BLaER1 (cell line): ENCODE measurements around the gene AHI1.
A peak's percentile ranks its signal among the peaks of the same experiment; 100 is the strongest.

Source experiments
- H3K27ac ChIP-seq: shearing (Covaris generic); formaldehyde crosslinking; 2 replicates; pipeline ENCODE4 v1.8.1; 2022
- H3K27me3 ChIP-seq: shearing (Covaris generic); formaldehyde crosslinking; 2 replicates; pipeline ENCODE4 v1.8.1; 2022
- H3K36me3 ChIP-seq: shearing (Covaris generic); formaldehyde crosslinking; 2 replicates; pipeline ENCODE4 v1.8.1; 2022
- H3K4me1 ChIP-seq: shearing (Covaris generic); formaldehyde crosslinking; 2 replicates; pipeline ENCODE4 v1.8.1; 2022
- H3K4me2 ChIP-seq: shearing (Covaris generic); formaldehyde crosslinking; 2 replicates; pipeline ENCODE4 v1.8.1; 2022
- H3K4me3 ChIP-seq: shearing (Covaris generic); formaldehyde crosslinking; 2 replicates; pipeline ENCODE4 v1.8.1; 2022
- H3K9ac ChIP-seq: shearing (Covaris generic); formaldehyde crosslinking; 2 replicates; pipeline ENCODE4 v1.8.1; 2022
- H3K9me3 ChIP-seq: shearing (Covaris generic); formaldehyde crosslinking; 2 replicates; pipeline ENCODE4 v1.8.1; 2022
- H4K20me1 ChIP-seq: shearing (Covaris generic); formaldehyde crosslinking; 2 replicates; pipeline ENCODE4 v1.8.1; 2022
- Cebpa-rat ChIP-seq: shearing (Covaris generic); IDR thresholded peaks from 2 replicates; pipeline ENCODE4 v1.8.1; 2022

The AHI1 gene

GRCh38 chr6:135310291-135310690 lies 187.2 kb downstream of the AHI1 start:
- H4K20me1 ChIP-seq: no peaks in the 10 kb centered on the region
- H3K4me3 ChIP-seq: no peak overlapping the region
- no peaks in the 10 kb centered on the region for H3K9me3 ChIP-seq
- no peak overlapping the region for H3K9ac ChIP-seq
- no peak for TF ChIP-seq Cebpa-rat
- H3K36me3 ChIP-seq: no peaks in the 10 kb centered on the region
- H3K4me1 ChIP-seq: peaks cover 14% of the 10 kb centered on the region
- no peaks in the 10 kb centered on the region for H3K27me3 ChIP-seq
- no peak overlapping the region for H3K27ac ChIP-seq
- no peak overlapping the region for H3K4me2 ChIP-seq

GRCh38 chr6:135306740-135307420 lies 190.7 kb downstream of the AHI1 start:
- Histone ChIP-seq H4K20me1 (no peaks in the 10 kb centered on the region), H3K9me3 (peaks cover 8% of the 10 kb centered on the region; the same call in 1 of the 2 replicates), H3K4me2 (peak overlapping the region; percentile 75), H3K27ac (no peak overlapping the region), H3K27me3 (no peaks in the 10 kb centered on the region), H3K4me3 (no peak overlapping the region), H3K36me3 (peaks cover 5% of the 10 kb centered on the region; the same call in 1 of the 2 replicates), H3K4me1 (peaks cover 14% of the 10 kb centered on the region), H3K9ac (no peak overlapping the region)
- no peak for TF ChIP-seq Cebpa-rat

- no peaks in the 10 kb centered on the region for H4K20me1 ChIP-seq
- peaks cover 14% of the 10 kb centered on the region for H3K4me1 ChIP-seq
- H3K36me3 ChIP-seq: peaks cover 5% of the 10 kb centered on the region; the same call in 1 of the 2 replicates
- no peak overlapping the region for H3K27ac ChIP-seq
- no peak overlapping the region for H3K9ac ChIP-seq
- peaks cover 8% of the 10 kb centered on the region; the same call in 1 of the 2 replicates for H3K9me3 ChIP-seq
- H3K27me3 ChIP-seq: no peaks in the 10 kb centered on the region
- H3K4me3 ChIP-seq: no peak overlapping the region
- TF ChIP-seq Cebpa-rat: no peak
- peak overlapping the region; percentile 75 for H3K4me2 ChIP-seq
These were observed 191.4 kb downstream of the AHI1 start for GRCh38 chr6:135306166-135306565.

- Histone ChIP-seq H3K4me3 (no peak overlapping the region), H3K27ac (no peak overlapping the region), H3K36me3 (peaks cover 5% of the 10 kb centered on the region; the same call in 1 of the 2 replicates), H4K20me1 (no peaks in the 10 kb centered on the region), H3K9me3 (peaks cover 8% of the 10 kb centered on the region; the same call in 1 of the 2 replicates), H3K4me2 (no peak overlapping the region), H3K27me3 (no peaks in the 10 kb centered on the region), H3K4me1 (peaks cover 14% of the 10 kb centered on the region), H3K9ac (no peak overlapping the region)
- no peak for TF ChIP-seq Cebpa-rat
These were observed 191.9 kb downstream of the AHI1 start for GRCh38 chr6:135305684-135306083.

- peaks cover 8% of the 10 kb centered on the region; the same call in 1 of the 2 replicates for H3K9me3 ChIP-seq
- H4K20me1 ChIP-seq: no peaks in the 10 kb centered on the region
- peaks cover 5% of the 10 kb centered on the region; the same call in 1 of the 2 replicates for H3K36me3 ChIP-seq
- no peaks in the 10 kb centered on the region for H3K27me3 ChIP-seq
- no peak overlapping the region for H3K27ac ChIP-seq
- H3K4me1 ChIP-seq: peaks cover 14% of the 10 kb centered on the region
- no peak overlapping the region for H3K9ac ChIP-seq
- no peak overlapping the region for H3K4me2 ChIP-seq
- no peak overlapping the region for H3K4me3 ChIP-seq
- TF ChIP-seq Cebpa-rat: no peak
These were observed 192.7 kb downstream of the AHI1 start for GRCh38 chr6:135304883-135305282.

GRCh38 chr6:135301304-135301703 lies 196.2 kb downstream of the AHI1 start:
- Histone ChIP-seq H3K4me3 (no peak overlapping the region), H3K4me1 (peaks cover 5% of the 10 kb centered on the region), H3K36me3 (peaks cover 5% of the 10 kb centered on the region; the same call in 1 of the 2 replicates), H3K27ac (no peak overlapping the region), H3K9ac (no peak overlapping the region), H3K9me3 (peaks cover 8% of the 10 kb centered on the region; the same call in 1 of the 2 replicates), H3K4me2 (no peak overlapping the region), H4K20me1 (no peaks in the 10 kb centered on the region), H3K27me3 (no peaks in the 10 kb centered on the region)
- no peak for TF ChIP-seq Cebpa-rat

- Histone ChIP-seq H3K27ac (no peak overlapping the region), H3K36me3 (peaks cover 8% of the 10 kb centered on the region), H3K9ac (no peak overlapping the region), H3K4me1 (no peaks in the 10 kb centered on the region), H3K4me3 (no peak overlapping the region), H3K9me3 (peaks cover 13% of the 10 kb centered on the region), H4K20me1 (no peaks in the 10 kb centered on the region), H3K4me2 (no peak overlapping the region), H3K27me3 (no peaks in the 10 kb centered on the region)
- no peak for TF ChIP-seq Cebpa-rat
These were observed 197.0 kb downstream of the AHI1 start for GRCh38 chr6:135300576-135300975.

- no peak overlapping the region for H3K27ac ChIP-seq
- H3K4me3 ChIP-seq: no peak overlapping the region
- peaks cover 18% of the 10 kb centered on the region for H3K9me3 ChIP-seq
- no peak overlapping the region for H3K9ac ChIP-seq
- H4K20me1 ChIP-seq: no peaks in the 10 kb centered on the region
- H3K4me1 ChIP-seq: no peaks in the 10 kb centered on the region
- no peaks in the 10 kb centered on the region for H3K27me3 ChIP-seq
- H3K4me2 ChIP-seq: no peak overlapping the region
- no peak for TF ChIP-seq Cebpa-rat
- H3K36me3 ChIP-seq: peaks cover 10% of the 10 kb centered on the region
These were observed 198.3 kb downstream of the AHI1 start for GRCh38 chr6:135299256-135299655.

GRCh38 chr6:135298455-135298854 lies 199.1 kb downstream of the AHI1 start:
- H3K9ac ChIP-seq: no peak overlapping the region
- no peaks in the 10 kb centered on the region for H3K4me1 ChIP-seq
- peaks cover 10% of the 10 kb centered on the region for H3K36me3 ChIP-seq
- TF ChIP-seq Cebpa-rat: no peak
- H3K4me2 ChIP-seq: no peak overlapping the region
- no peak overlapping the region for H3K4me3 ChIP-seq
- H3K27ac ChIP-seq: no peak overlapping the region
- H3K9me3 ChIP-seq: peaks cover 16% of the 10 kb centered on the region
- no peaks in the 10 kb centered on the region for H4K20me1 ChIP-seq
- no peaks in the 10 kb centered on the region for H3K27me3 ChIP-seq

- TF ChIP-seq Cebpa-rat: no peak
- Histone ChIP-seq H3K9ac (no peak overlapping the region), H3K4me3 (no peak overlapping the region), H3K4me1 (no peaks in the 10 kb centered on the region), H3K27ac (no peak overlapping the region), H3K9me3 (peaks cover 16% of the 10 kb centered on the region), H3K4me2 (no peak overlapping the region), H3K27me3 (no peaks in the 10 kb centered on the region), H3K36me3 (peaks cover 5% of the 10 kb centered on the region), H4K20me1 (no peaks in the 10 kb centered on the region)
These were observed 200.8 kb downstream of the AHI1 start for GRCh38 chr6:135296715-135297114.
